Ishikawa (cell line): ENCODE data around the gene MTMR8.

ENCODE experiments used
- CEBPB ChIP-seq: IDR thresholded peaks from 2 replicates; pipeline ENCODE4 v1.6.1; 2012
- CREB1 ChIP-seq: IDR thresholded peaks from 2 replicates; pipeline ENCODE4 v1.6.1; 2012; ENCODE audit warnings: low read depth
- EGR1 ChIP-seq: IDR thresholded peaks from 2 replicates; pipeline ENCODE4 v1.6.1; 2012
- EP300 ChIP-seq: IDR thresholded peaks from 2 replicates; pipeline ENCODE4 v1.6.1; 2012; ENCODE audit warnings: borderline replicate concordance
- FOXM1 ChIP-seq: IDR thresholded peaks from 2 replicates; pipeline ENCODE4 v1.6.1; 2012; ENCODE audit warnings: low read depth, borderline replicate concordance
- MAX ChIP-seq: IDR thresholded peaks from 2 replicates; pipeline ENCODE4 v1.6.1; 2012
- NFIC ChIP-seq: IDR thresholded peaks from 2 replicates; pipeline ENCODE4 v1.6.1; 2012
- RAD21 ChIP-seq: IDR thresholded peaks from 2 replicates; pipeline ENCODE4 v1.6.1; 2012; ENCODE audit warnings: low read depth
- REST ChIP-seq: IDR thresholded peaks from 2 replicates; pipeline ENCODE4 v1.6.1; 2012; ENCODE audit warnings: low read depth, mild to moderate bottlenecking
- TAF1 ChIP-seq: IDR thresholded peaks from 2 replicates; pipeline ENCODE4 v1.6.1; 2012; ENCODE audit warnings: low read depth, mild to moderate bottlenecking
- TCF12 ChIP-seq: IDR thresholded peaks from 2 replicates; pipeline ENCODE4 v1.6.1; 2012; ENCODE audit warnings: low read depth
- TEAD4 ChIP-seq: IDR thresholded peaks from 2 replicates; pipeline ENCODE4 v1.6.1; 2012
- USF1 ChIP-seq: IDR thresholded peaks from 2 replicates; pipeline ENCODE4 v1.6.1; 2012
- YY1 ChIP-seq: IDR thresholded peaks from 2 replicates; pipeline ENCODE4 v1.6.1; 2012; ENCODE audit warnings: low read depth
- ZBTB7A ChIP-seq: IDR thresholded peaks from 2 replicates; pipeline ENCODE4 v1.6.1; 2012; ENCODE audit warnings: low read depth

MTMR8 gene

GRCh38 chrX:64342811-64343210, 52.4 kb downstream of the MTMR8 start:
- TF ChIP-seq MAX (no peak), ZBTB7A (no peak), TCF12 (no peak), CEBPB (no peak), RAD21 (no peak), FOXM1 (no peak), TEAD4 (no peak)

GRCh38 chrX:64338296-64338695, 57.0 kb downstream of the MTMR8 start:
- TF ChIP-seq EGR1: no peak
- TF ChIP-seq CEBPB: no peak
- TF ChIP-seq TCF12: no peak
- TF ChIP-seq REST: no peak
- TF ChIP-seq USF1: no peak
- no peak for TF ChIP-seq TAF1
- TF ChIP-seq YY1: no peak
- no peak for TF ChIP-seq RAD21
- TF ChIP-seq EP300: no peak
- TF ChIP-seq TEAD4: no peak
- no peak for TF ChIP-seq MAX
- no peak for TF ChIP-seq NFIC
- TF ChIP-seq FOXM1: no peak
- TF ChIP-seq CREB1: no peak
- no peak for TF ChIP-seq ZBTB7A

- TF ChIP-seq FOXM1 (no peak), TAF1 (no peak), NFIC (no peak), TCF12 (no peak), YY1 (no peak), CEBPB (no peak), REST (no peak), TEAD4 (no peak), RAD21 (no peak), EGR1 (no peak), CREB1 (no peak), EP300 (no peak)
These were observed 60.8 kb downstream of the MTMR8 start for GRCh38 chrX:64334467-64334866.

- no peak for TF ChIP-seq RAD21
- TF ChIP-seq FOXM1: no peak
- no peak for TF ChIP-seq TCF12
- TF ChIP-seq ZBTB7A: no peak
- TF ChIP-seq TAF1: no peak
These were observed 65.0 kb downstream of the MTMR8 start for GRCh38 chrX:64330284-64330683.

- TF ChIP-seq CEBPB (no peak), NFIC (no peak), CREB1 (no peak), TCF12 (no peak), TEAD4 (no peak), EP300 (no peak), YY1 (no peak), USF1 (no peak), MAX (no peak), RAD21 (no peak)
These were observed 73.7 kb downstream of the MTMR8 start for GRCh38 chrX:64321507-64321906.

GRCh38 chrX:64313624-64314023, 81.6 kb downstream of the MTMR8 start:
- no peak for TF ChIP-seq USF1
- TF ChIP-seq ZBTB7A: no peak
- TF ChIP-seq FOXM1: no peak
- no peak for TF ChIP-seq TAF1
- TF ChIP-seq NFIC: no peak
- no peak for TF ChIP-seq REST
- TF ChIP-seq YY1: no peak
- TF ChIP-seq CREB1: no peak
- TF ChIP-seq TCF12: no peak
- no peak for TF ChIP-seq RAD21
- TF ChIP-seq MAX: no peak
- no peak for TF ChIP-seq EGR1
- no peak for TF ChIP-seq TEAD4
- TF ChIP-seq CEBPB: no peak
- TF ChIP-seq EP300: no peak
